Measurements from ENCODE around the gene LRP10.

Gene LRP10

DNA sequence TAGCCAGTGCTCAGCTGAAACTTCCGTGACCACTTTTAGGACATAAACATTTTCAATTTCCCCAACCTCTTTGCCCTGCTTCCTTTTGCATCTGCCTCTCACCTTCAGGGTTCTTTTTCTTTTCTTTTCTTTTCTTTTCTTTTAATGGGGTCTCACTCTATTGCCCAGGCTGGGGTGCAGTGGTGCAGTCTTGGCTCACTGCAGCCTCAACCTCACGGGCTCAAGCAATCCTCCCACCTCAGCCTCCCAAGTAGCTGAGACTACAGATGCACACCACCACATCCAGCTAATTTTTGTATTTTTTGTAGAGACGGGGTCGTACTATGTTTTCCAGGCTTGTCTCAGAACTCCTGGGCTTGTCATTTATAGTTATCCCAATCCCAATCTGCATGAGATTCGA is 4.7 kb upstream of the LRP10 start:
- TF ChIP-seq POLR2AphosphoS5 (IDR thresholded peaks at IDR 0.05; ENCODE audit: low read depth, low read length) (no peak), SIN3A (IDR thresholded peaks at IDR 0.05; ENCODE audit: borderline replicate concordance, insufficient read depth, low read length) (no peak), FOXP2 (optimal IDR thresholded peaks at IDR 0.05; ENCODE audit: borderline replicate concordance, extremely low read depth, extremely low read length, insufficient read depth) (no peak), TAF1 (IDR thresholded peaks at IDR 0.05; ENCODE audit: borderline replicate concordance, insufficient read depth, low read length) (no peak)
- TF ChIP-seq, protein P1, sequence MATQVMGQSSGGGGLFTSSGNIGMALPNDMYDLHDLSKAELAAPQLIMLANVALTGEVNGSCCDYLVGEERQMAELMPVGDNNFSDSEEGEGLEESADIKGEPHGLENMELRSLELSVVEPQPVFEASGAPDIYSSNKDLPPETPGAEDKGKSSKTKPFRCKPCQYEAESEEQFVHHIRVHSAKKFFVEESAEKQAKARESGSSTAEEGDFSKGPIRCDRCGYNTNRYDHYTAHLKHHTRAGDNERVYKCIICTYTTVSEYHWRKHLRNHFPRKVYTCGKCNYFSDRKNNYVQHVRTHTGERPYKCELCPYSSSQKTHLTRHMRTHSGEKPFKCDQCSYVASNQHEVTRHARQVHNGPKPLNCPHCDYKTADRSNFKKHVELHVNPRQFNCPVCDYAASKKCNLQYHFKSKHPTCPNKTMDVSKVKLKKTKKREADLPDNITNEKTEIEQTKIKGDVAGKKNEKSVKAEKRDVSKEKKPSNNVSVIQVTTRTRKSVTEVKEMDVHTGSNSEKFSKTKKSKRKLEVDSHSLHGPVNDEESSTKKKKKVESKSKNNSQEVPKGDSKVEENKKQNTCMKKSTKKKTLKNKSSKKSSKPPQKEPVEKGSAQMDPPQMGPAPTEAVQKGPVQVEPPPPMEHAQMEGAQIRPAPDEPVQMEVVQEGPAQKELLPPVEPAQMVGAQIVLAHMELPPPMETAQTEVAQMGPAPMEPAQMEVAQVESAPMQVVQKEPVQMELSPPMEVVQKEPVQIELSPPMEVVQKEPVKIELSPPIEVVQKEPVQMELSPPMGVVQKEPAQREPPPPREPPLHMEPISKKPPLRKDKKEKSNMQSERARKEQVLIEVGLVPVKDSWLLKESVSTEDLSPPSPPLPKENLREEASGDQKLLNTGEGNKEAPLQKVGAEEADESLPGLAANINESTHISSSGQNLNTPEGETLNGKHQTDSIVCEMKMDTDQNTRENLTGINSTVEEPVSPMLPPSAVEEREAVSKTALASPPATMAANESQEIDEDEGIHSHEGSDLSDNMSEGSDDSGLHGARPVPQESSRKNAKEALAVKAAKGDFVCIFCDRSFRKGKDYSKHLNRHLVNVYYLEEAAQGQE (IDR thresholded peaks at IDR 0.05; ENCODE audit: insufficient read depth in 1 of 2, low read depth in 2 of 2, low read length in 2 of 2): no peak

DNA sequence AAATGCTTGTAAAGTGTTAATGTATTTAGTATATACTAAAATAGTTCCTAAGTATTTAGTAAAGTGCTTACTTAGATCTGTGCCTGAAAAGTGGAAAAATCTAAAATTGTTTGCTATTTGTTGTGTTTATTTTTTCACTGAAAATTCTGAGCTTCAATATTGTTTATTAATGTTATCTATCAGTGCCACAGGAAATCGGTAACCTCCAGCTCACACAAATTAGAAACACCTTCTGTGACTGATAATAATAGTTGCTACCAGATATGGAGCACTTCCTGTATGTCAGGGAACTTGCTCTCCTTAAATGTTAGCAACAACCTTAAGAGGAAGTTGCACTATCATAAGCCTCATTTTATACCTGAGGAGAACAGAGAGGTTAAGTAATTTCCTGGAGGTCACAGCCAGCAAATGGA is 723 bp upstream of the LRP10 start:
- TF ChIP-seq SIN3A (IDR thresholded peaks at IDR 0.05; ENCODE audit: borderline replicate concordance, insufficient read depth, low read length) (peak; percentile 11; the same call in 1 of the 2 replicates), POLR2AphosphoS5 (IDR thresholded peaks at IDR 0.05; ENCODE audit: low read depth, low read length) (no peak), FOXP2 (optimal IDR thresholded peaks at IDR 0.05; ENCODE audit: borderline replicate concordance, extremely low read depth, extremely low read length, insufficient read depth) (no peak)

- TF ChIP-seq SIN3A (IDR thresholded peaks at IDR 0.05; ENCODE audit: borderline replicate concordance, insufficient read depth, low read length): no peak
- no peak for TF ChIP-seq TAF1 (IDR thresholded peaks at IDR 0.05; ENCODE audit: borderline replicate concordance, insufficient read depth, low read length)
- no peak for TF ChIP-seq FOXP2 (optimal IDR thresholded peaks at IDR 0.05; ENCODE audit: borderline replicate concordance, extremely low read depth, extremely low read length, insufficient read depth)
- TF ChIP-seq POLR2AphosphoS5 (IDR thresholded peaks at IDR 0.05; ENCODE audit: low read depth, low read length): no peak
- TF ChIP-seq, protein P1 (IDR thresholded peaks at IDR 0.05; ENCODE audit: insufficient read depth in 1 of 2, low read depth in 2 of 2, low read length in 2 of 2): no peak
Observed at GRCh38 chr14:22872033-22872832, 693 bp downstream of the LRP10 start.

DNA sequence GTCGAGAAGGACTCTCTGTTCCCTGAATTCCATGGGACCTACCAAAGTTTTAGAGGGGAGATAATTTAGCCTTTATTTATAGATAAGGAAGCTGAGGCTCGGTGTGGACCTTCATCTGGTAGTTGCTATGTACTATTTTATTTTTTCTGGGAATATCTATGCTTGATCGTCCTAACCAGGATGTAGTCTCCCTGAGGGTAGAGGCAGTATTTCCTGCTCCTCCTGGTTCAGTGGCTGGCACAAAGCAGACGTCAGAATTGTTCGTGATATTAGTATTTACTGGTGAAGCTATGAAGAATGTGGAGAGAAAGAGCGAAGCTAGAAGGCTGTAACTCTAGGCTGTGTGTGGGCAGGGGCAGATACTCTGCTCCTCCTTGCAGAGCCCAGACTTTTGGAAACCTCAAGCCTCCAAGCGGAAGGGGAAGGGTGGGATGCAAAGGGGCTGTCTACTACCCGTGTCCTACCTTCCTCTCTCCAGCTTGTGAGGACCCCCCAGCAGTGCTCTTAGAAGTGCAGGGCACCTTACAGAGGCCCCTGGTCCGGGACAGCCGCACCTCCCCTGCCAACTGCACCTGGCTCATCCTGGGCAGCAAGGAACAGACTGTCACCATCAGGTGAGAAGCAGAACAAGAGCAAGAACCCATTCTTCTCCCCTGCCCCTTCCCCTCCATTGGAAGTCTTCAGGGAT is 1.4 kb downstream of the LRP10 start:
- TF ChIP-seq TAF1 (IDR thresholded peaks at IDR 0.05; ENCODE audit: borderline replicate concordance, insufficient read depth, low read length) (no peak), FOXP2 (optimal IDR thresholded peaks at IDR 0.05; ENCODE audit: borderline replicate concordance, extremely low read depth, extremely low read length, insufficient read depth) (no peak), POLR2AphosphoS5 (IDR thresholded peaks at IDR 0.05; ENCODE audit: low read depth, low read length) (no peak), SIN3A (IDR thresholded peaks at IDR 0.05; ENCODE audit: borderline replicate concordance, insufficient read depth, low read length) (no peak)
- TF ChIP-seq, protein P1 (IDR thresholded peaks at IDR 0.05; ENCODE audit: insufficient read depth in 1 of 2, low read depth in 2 of 2, low read length in 2 of 2): no peak

DNA sequence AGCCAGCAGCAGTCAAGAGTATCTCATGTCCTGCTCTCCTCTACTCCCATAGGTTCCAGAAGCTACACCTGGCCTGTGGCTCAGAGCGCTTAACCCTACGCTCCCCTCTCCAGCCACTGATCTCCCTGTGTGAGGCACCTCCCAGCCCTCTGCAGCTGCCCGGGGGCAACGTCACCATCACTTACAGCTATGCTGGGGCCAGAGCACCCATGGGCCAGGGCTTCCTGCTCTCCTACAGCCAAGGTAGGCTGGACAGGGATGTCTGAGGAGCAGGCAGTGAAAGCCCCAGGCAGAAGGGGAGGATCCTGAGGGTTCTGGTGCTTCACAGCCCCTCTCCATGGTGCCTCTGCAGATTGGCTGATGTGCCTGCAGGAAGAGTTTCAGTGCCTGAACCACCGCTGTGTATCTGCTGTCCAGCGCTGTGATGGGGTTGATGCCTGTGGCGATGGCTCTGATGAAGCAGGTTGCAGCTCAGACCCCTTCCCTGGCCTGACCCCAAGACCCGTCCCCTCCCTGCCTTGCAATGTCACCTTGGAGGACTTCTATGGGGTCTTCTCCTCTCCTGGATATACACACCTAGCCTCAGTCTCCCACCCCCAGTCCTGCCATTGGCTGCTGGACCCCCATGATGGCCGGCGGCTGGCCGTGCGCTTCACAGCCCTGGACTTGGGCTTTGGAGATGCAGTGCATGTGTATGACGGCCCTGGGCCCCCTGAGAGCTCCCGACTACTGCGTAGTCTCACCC is 3.6 kb downstream of the LRP10 start:
- TF ChIP-seq SIN3A (IDR thresholded peaks at IDR 0.05; ENCODE audit: borderline replicate concordance, insufficient read depth, low read length): no peak
- TF ChIP-seq TAF1 (IDR thresholded peaks at IDR 0.05; ENCODE audit: borderline replicate concordance, insufficient read depth, low read length): no peak
- TF ChIP-seq POLR2AphosphoS5 (IDR thresholded peaks at IDR 0.05; ENCODE audit: low read depth, low read length): no peak
- TF ChIP-seq FOXP2 (optimal IDR thresholded peaks at IDR 0.05; ENCODE audit: borderline replicate concordance, extremely low read depth, extremely low read length, insufficient read depth): no peak
- TF ChIP-seq, protein P1 (IDR thresholded peaks at IDR 0.05; ENCODE audit: insufficient read depth in 1 of 2, low read depth in 2 of 2, low read length in 2 of 2): no peak

Data from PFSK-1 (cell line).